Measurements from ENCODE around the gene RTN4R. TPM values are rescaled to one million over a fixed set of nuclear protein-coding genes. Genes with fewer than 3 reads are reported as not detected.

Gene RTN4R
- total and polyA plus RNA-seq, 2 of the 13 experiments (the other 11 are each of a cell fraction or from before 2014, with no cell fraction given) = 0.22 to 0.77 TPM

- 0 out of 2 replicates have a peak, but pooled peaks cover 2% of the 10 kb centered on the region for H4K20me1 ChIP-seq (ENCODE audit: insufficient read depth, low read length)
- 0 out of 2 replicates have a peak, but pooled peaks cover 5% of the 10 kb centered on the region for H3K4me1 ChIP-seq (ENCODE audit: insufficient read depth, low read length)
Measured at GRCh38 chr22:20240447-20240764, 27.7 kb downstream of the RTN4R start.

More at GRCh38 chr22:20240447-20240764, 27.7 kb downstream of the RTN4R start:
- no TSS peak for BruUV-seq (replicated peaks)
- CTCF ChIA-PET (ENCODE audit: low intra/inter-chr PET ratio, low total read pairs) = no interaction called here
- no peak for DNase-seq (ENCODE audit: low spot score)
- 32% methylated on average over 13 of the region's 14 CpGs for WGBS (ENCODE audit: low lambda C conversion rate)
- no peaks in the 10 kb centered on the region for H3K79me2 ChIP-seq (ENCODE audit: insufficient read depth, low read length)
- POLR2A ChIA-PET = no interaction called here
- H3K27me3 ChIP-seq (ENCODE audit: control insufficient read depth in 1 of 2, insufficient read depth in 2 of 2, low read length in 2 of 2) = peaks cover 11 to 80% of the 10 kb centered on the region in 2 experiments
- H3K9ac ChIP-seq (ENCODE audit: insufficient read depth, low read depth, low read length) = no peak overlapping the region
- H3K4me3 ChIP-seq (replicated peaks in 1 of 3; ENCODE audit: insufficient read depth in 1 of 3, low read depth in 2 of 3, low read length in 3 of 3) = no peak overlapping the region
- FAIRE-seq = no peak
- TF ChIP-seq SRSF1 (optimal IDR thresholded peaks at IDR 0.05; ENCODE audit: low read depth, low read length) = no peak
- no peak for TF ChIP-seq ZNF629 (CRISPR knock-in tag; conservative IDR thresholded peaks at IDR 0.05)
- TF ChIP-seq POLR2G (IDR thresholded peaks at IDR 0.05; ENCODE audit: low read depth, low read length) = no peak
- TF ChIP-seq MNT (IDR thresholded peaks at IDR 0.05) = no peak
- no peak for TF ChIP-seq LRRFIP1 (CRISPR knock-in tag; conservative IDR thresholded peaks at IDR 0.05)
- TF ChIP-seq HNRNPH1 (optimal IDR thresholded peaks at IDR 0.05; ENCODE audit: low read depth, low read length) = no peak
- H3K27ac ChIP-seq (ENCODE audit: extremely low read length, insufficient read depth, low read length) = no peak overlapping the region
- H3K9me3 ChIP-seq (ENCODE audit: low read length) = no peaks in the 10 kb centered on the region
- H3K4me2 ChIP-seq (ENCODE audit: low read depth, low read length) = no peak overlapping the region
- in situ Hi-C loops (cut with HindIII; ENCODE audit: extremely low pct_ligation_motif_present, low pct_unique_long_range_greater_than_20kb) (no loop called here), intact Hi-C loops (cut with micrococcal nuclease; ENCODE audit: unreplicated experiment) (no loop called here)
- no peak overlapping the region for H2AFZ ChIP-seq (ENCODE audit: low read length)
- ATAC-seq = no peak
- H3K36me3 ChIP-seq (replicated peaks in 1 of 2; ENCODE audit: control insufficient read depth in 1 of 2, insufficient read depth in 2 of 2, low read length in 2 of 2) = no peaks in the 10 kb centered on the region

All from HepG2 (cell line).